GM23338 (cell line): Measurements from ENCODE around the gene ZER1. TPM values are rescaled to one million over a fixed set of nuclear protein-coding genes. Genes with fewer than 3 reads are reported as not detected.
"Not testable (repeated sequence)": the region's sequence is repeated elsewhere in the genome, so short reads cannot be mapped to it uniquely, and the experiment has no call there.

Experiments
- ATAC-seq: fragments of 200-7000 bp; cut with Tn5 transposase; 3 replicates; pipeline ENCODE4 v1.9.1; 2020
- DNase-seq: peaks from one replicate; pipeline ENCODE4 v3.0.0-alpha.2; 2015; ENCODE audit warnings: low spot score
- H2AFZ ChIP-seq: fragments of 200-600 bp; sonication (generic); 2 replicates; pipeline ENCODE4 v1.8.0; 2016; ENCODE audit warnings: antibody characterized with exemption, mild to moderate bottlenecking, moderate library complexity
- H3F3A ChIP-seq: fragments of 200-600 bp; sonication (generic); replicated peaks from 2 replicates; pipeline ENCODE4 v1.8.0; 2017; ENCODE audit warnings: antibody characterized with exemption, mixed run types, low read depth
- H3K27ac ChIP-seq: fragments of 200-600 bp; sonication (generic); 2 replicates; pipeline ENCODE4 v1.6.1; 2016; ENCODE audit warnings: low read depth
- H3K27me3 ChIP-seq: fragments of 200-600 bp; sonication (generic); 2 replicates; pipeline ENCODE4 v1.8.0; 2016; ENCODE audit warnings: mild to moderate bottlenecking, mixed run types, moderate library complexity; ENCODE audit not compliant: insufficient read depth
- H3K36me3 ChIP-seq: fragments of 200-600 bp; sonication (generic); 2 replicates; pipeline ENCODE4 v1.8.0; 2016; ENCODE audit warnings: mild to moderate bottlenecking; ENCODE audit not compliant: insufficient read depth
- H3K4me1 ChIP-seq: fragments of 200-600 bp; sonication (generic); 2 replicates; pipeline ENCODE4 v1.8.0; 2016; ENCODE audit warnings: mild to moderate bottlenecking, moderate library complexity; ENCODE audit not compliant: insufficient read depth
- H3K4me2 ChIP-seq: fragments of 200-600 bp; sonication (generic); 2 replicates; pipeline ENCODE4 v1.7.1; 2017; ENCODE audit warnings: mixed run types
- H3K4me3 ChIP-seq: fragments of 200-600 bp; sonication (generic); 2 replicates; pipeline ENCODE4 v1.6.1; 2016; ENCODE audit warnings: mixed run types
- H3K79me2 ChIP-seq: fragments of 200-600 bp; sonication (generic); replicated peaks from 2 replicates; pipeline ENCODE4 v1.8.0; 2017; ENCODE audit warnings: mild to moderate bottlenecking; ENCODE audit not compliant: insufficient read depth
- H3K9me2 ChIP-seq: fragments of 200-600 bp; sonication (generic); 2 replicates; pipeline ENCODE4 v1.8.0; 2017; ENCODE audit not compliant: insufficient read depth
- H4K20me1 ChIP-seq: fragments of 200-600 bp; sonication (generic); replicated peaks from 2 replicates; pipeline ENCODE4 v1.8.0; 2017; ENCODE audit warnings: mild to moderate bottlenecking; ENCODE audit not compliant: insufficient read depth
- H3K27ac Mint-ChIP-seq: 2 replicates; pipeline ENCODE4 v1.8.0; 2020; ENCODE audit warnings: inconsistent platforms, mild to moderate bottlenecking, moderate library complexity, mixed read lengths
- H3K27me3 Mint-ChIP-seq: 3 replicates; pipeline ENCODE4 v1.8.0; 2022; ENCODE audit warnings: low read depth, mild to moderate bottlenecking, moderate library complexity, mixed read lengths, inconsistent platforms; ENCODE audit not compliant: insufficient read depth, poor library complexity
- H3K36me3 Mint-ChIP-seq: 3 replicates; pipeline ENCODE4 v1.8.0; 2021; ENCODE audit warnings: low read depth, mild to moderate bottlenecking, inconsistent platforms, moderate library complexity, mixed read lengths
- H3K4me1 Mint-ChIP-seq: 3 replicates; pipeline ENCODE4 v1.8.0; 2020; ENCODE audit warnings: mild to moderate bottlenecking, inconsistent platforms, mixed read lengths
- H3K4me3 Mint-ChIP-seq: 3 replicates; pipeline ENCODE4 v1.8.0; 2021; ENCODE audit warnings: moderate library complexity, mild to moderate bottlenecking, inconsistent platforms, mixed read lengths
- H3K9me3 Mint-ChIP-seq: 3 replicates; pipeline ENCODE4 v1.8.0; 2020; ENCODE audit warnings: moderate library complexity, mild to moderate bottlenecking, inconsistent platforms, mixed read lengths
- CREB1 ChIP-seq: fragments of 250-450 bp; sonication (Bioruptor Pico); IDR thresholded peaks from 2 replicates; pipeline ENCODE4 v1.5.0; 2020; ENCODE audit warnings: low read depth, mild to moderate bottlenecking, moderate library complexity
- CTCF ChIP-seq, 2 experiments: fragments of 200-600 bp in 1 of 2; sonication (generic) in 1 of 2; conservative IDR thresholded peaks; 2 replicates each; pipeline versions ENCODE4 v1.5.1 to v1.6.1; 2016 to 2017; ENCODE audit warnings: antibody characterized with exemption in 2 of 2, low read depth in 2 of 2, mild to moderate bottlenecking in 2 of 2, moderate library complexity in 1 of 2
- EZH2phosphoT487 ChIP-seq: fragments of 200-600 bp; sonication (generic); IDR thresholded peaks from one replicate; pipeline ENCODE4 v1.8.1; 2018; ENCODE audit warnings: antibody characterized with exemption; ENCODE audit not compliant: unreplicated experiment
- JUNB ChIP-seq: IDR thresholded peaks from one replicate; pipeline ENCODE4 v1.6.1; 2016; ENCODE audit warnings: antibody characterized with exemption; ENCODE audit not compliant: unreplicated experiment
- NANOG ChIP-seq: IDR thresholded peaks from 2 replicates; pipeline ENCODE4 v1.6.1; 2016; ENCODE audit warnings: antibody characterized with exemption, borderline replicate concordance
- REST ChIP-seq: IDR thresholded peaks from one replicate; pipeline ENCODE4 v1.6.1; 2018; ENCODE audit warnings: antibody characterized with exemption; ENCODE audit not compliant: unreplicated experiment
- ZNF114 ChIP-seq: fragments of 250-450 bp; sonication (Bioruptor Pico); IDR thresholded peaks from 2 replicates; pipeline ENCODE4 v1.5.0; 2020; ENCODE audit warnings: mild to moderate bottlenecking, moderate library complexity
- ZNF331 ChIP-seq: fragments of 250-450 bp; sonication (Bioruptor Pico); IDR thresholded peaks from 2 replicates; pipeline ENCODE4 v1.5.0; 2020; ENCODE audit warnings: low read depth, mild to moderate bottlenecking, moderate library complexity
- polyA plus RNA-seq: library from polyadenylated mRNA; unstranded; fragments of >200 nt; fragmentation: Nextera tagmentation; extraction: Ambion mirVana; gene quantifications from 2 replicates; pipeline ENCODE4 v1.2.1, GENCODE V29; 2016
- total RNA-seq: library from RNA; depleted of rRNA; stranded (reverse); fragments of >200 nt; shearing (Covaris generic); gene quantifications from 2 replicates; pipeline ENCODE4 v1.2.3, GENCODE V29; 2014

Gene ZER1
- total and polyA plus RNA-seq, 2 experiments from 2014 or later: 7.0 to 23.9 TPM

GRCh38 chr9:128780093-128780492, 8.4 kb upstream of the ZER1 start:
- H4K20me1 ChIP-seq, H3K4me3 ChIP-seq, H2AFZ ChIP-seq, ATAC-seq, H3K27ac ChIP-seq, H3K4me1 ChIP-seq, H3K79me2 ChIP-seq, H3K27me3 ChIP-seq, H3K9me2 ChIP-seq, H3F3A ChIP-seq, H3K4me1 Mint-ChIP-seq, DNase-seq, H3K4me2 ChIP-seq, H3K27ac Mint-ChIP-seq, H3K4me3 Mint-ChIP-seq, H3K36me3 ChIP-seq, H3K36me3 Mint-ChIP-seq, H3K27me3 Mint-ChIP-seq: not testable (repeated sequence)
- peaks cover 37% of the 10 kb centered on the region for H3K9me3 Mint-ChIP-seq

- DNase-seq (no peak), ATAC-seq (no peak)
- Histone ChIP-seq H3K27ac (no peak overlapping the region), H2AFZ (no peak overlapping the region), H3K27me3 (no peaks in the 10 kb centered on the region), H3K79me2 (peaks cover 13% of the 10 kb centered on the region), H3K36me3 (no peaks in the 10 kb centered on the region), H3F3A (peaks cover 26% of the 10 kb centered on the region), H4K20me1 (no peaks in the 10 kb centered on the region), H3K4me2 (no peak overlapping the region), H3K4me3 (no peak overlapping the region), H3K9me2 (no peaks in the 10 kb centered on the region), H3K4me1 (peaks cover 9% of the 10 kb centered on the region)
- no peak for TF ChIP-seq NANOG
- no peak for TF ChIP-seq ZNF114
- TF ChIP-seq EZH2phosphoT487: no peak
- no peak for TF ChIP-seq JUNB
- TF ChIP-seq ZNF331 (CRISPR knock-in tag): no peak
- TF ChIP-seq CTCF (conservative IDR thresholded peaks at IDR 0.05; ENCODE audit: low read depth in 2 of 2): no peak
- Mint-ChIP-seq H3K4me3 (no peak overlapping the region), H3K36me3 (no peaks in the 10 kb centered on the region; the same call in 1 of the 3 replicates), H3K27me3 (peaks cover 13% of the 10 kb centered on the region), H3K9me3 (peaks cover 29% of the 10 kb centered on the region), H3K4me1 (peaks cover 7% of the 10 kb centered on the region), H3K27ac (no peak overlapping the region)
These were observed 3.1 kb upstream of the ZER1 start for GRCh38 chr9:128774804-128775203.

- peaks cover 16% of the 10 kb centered on the region for H3K79me2 ChIP-seq
- DNase-seq: no peak
- peak overlapping the region; percentile 82; the same call in 1 of the 2 replicates for H3K4me2 ChIP-seq
- peak overlapping the region; percentile 99; the same call in 1 of the 2 replicates for H2AFZ ChIP-seq
- H4K20me1 ChIP-seq: no peaks in the 10 kb centered on the region
- peaks cover 9% of the 10 kb centered on the region for H3K4me1 ChIP-seq
- no peak overlapping the region for H3K27ac ChIP-seq
- H3K27ac Mint-ChIP-seq: no peak overlapping the region
- no peaks in the 10 kb centered on the region for H3K27me3 ChIP-seq
- ATAC-seq: no peak
- H3F3A ChIP-seq: peaks cover 26% of the 10 kb centered on the region
- H3K36me3 Mint-ChIP-seq: no peaks in the 10 kb centered on the region; the same call in 1 of the 3 replicates
- H3K9me3 Mint-ChIP-seq: peaks cover 16% of the 10 kb centered on the region; the same call in 2 of the 3 replicates
- no peaks in the 10 kb centered on the region for H3K9me2 ChIP-seq
- H3K4me3 ChIP-seq: no peak overlapping the region
- H3K36me3 ChIP-seq: no peaks in the 10 kb centered on the region
- H3K4me3 Mint-ChIP-seq: peak overlapping the region; percentile 94; the same call in 1 of the 3 replicates
- H3K4me1 Mint-ChIP-seq: peaks cover 7% of the 10 kb centered on the region
- H3K27me3 Mint-ChIP-seq: peaks cover 10% of the 10 kb centered on the region
- TF ChIP-seq CREB1 (CRISPR knock-in tag) (no peak), EZH2phosphoT487 (no peak), REST (no peak)
These were observed 1.3 kb upstream of the ZER1 start for GRCh38 chr9:128773049-128773448.
